ENCODE data around the gene ZNG1A. TPM values are rescaled to one million over a fixed set of nuclear protein-coding genes. Genes with fewer than 3 reads are reported as not detected.
"Not testable (repeated sequence)": the region's sequence is repeated elsewhere in the genome, so short reads cannot be mapped to it uniquely, and the experiment has no call there.

The ZNG1A gene
- total RNA-seq, 1 experiment from 2014 or later: 69.1 TPM

DNA sequence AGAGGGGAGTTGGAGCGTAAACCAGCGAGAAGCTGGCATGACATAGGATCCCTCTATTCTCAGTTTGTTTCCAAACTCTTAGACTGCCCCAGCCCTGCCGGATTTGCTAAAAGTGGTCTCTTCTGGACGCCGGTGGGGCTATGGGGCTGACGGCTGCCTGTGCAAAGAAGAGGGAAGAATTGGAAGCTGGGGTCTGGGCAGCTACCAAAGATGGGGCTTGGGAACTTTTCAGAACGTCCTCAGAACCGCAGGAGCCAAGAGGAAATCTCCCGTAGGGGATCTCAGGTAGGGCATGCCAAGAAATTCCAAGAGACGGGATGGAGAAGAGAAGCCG lies 63.8 kb downstream of the ZNG1A start:
- CTCF ChIA-PET; H3K9me2 ChIP-seq (replicated peaks; ENCODE audit: low read length); DNase-seq; ATAC-seq; H3K9me3 ChIP-seq (ENCODE audit: low read length); H3K36me3 ChIP-seq (ENCODE audit: low read depth, low read length); BruUV-seq (replicated peaks); H3K79me2 ChIP-seq (ENCODE audit: low read length); H3K27me3 ChIP-seq (ENCODE audit: low read length); H3K4me3 ChIP-seq (ENCODE audit: low read length); H2AFZ ChIP-seq (ENCODE audit: low read length); H4K20me1 ChIP-seq (ENCODE audit: low read length); POLR2A ChIA-PET (ENCODE audit: unreplicated experiment); H3K9ac ChIP-seq (ENCODE audit: low read length); H3K27ac ChIP-seq (ENCODE audit: low read length); H3K4me1 ChIP-seq (ENCODE audit: insufficient read depth, low read length); intact Hi-C loops (cut with micrococcal nuclease); H3K4me2 ChIP-seq (ENCODE audit: low read length); H3F3A ChIP-seq (ENCODE audit: low read length, unreplicated experiment): not testable (repeated sequence)

DNA sequence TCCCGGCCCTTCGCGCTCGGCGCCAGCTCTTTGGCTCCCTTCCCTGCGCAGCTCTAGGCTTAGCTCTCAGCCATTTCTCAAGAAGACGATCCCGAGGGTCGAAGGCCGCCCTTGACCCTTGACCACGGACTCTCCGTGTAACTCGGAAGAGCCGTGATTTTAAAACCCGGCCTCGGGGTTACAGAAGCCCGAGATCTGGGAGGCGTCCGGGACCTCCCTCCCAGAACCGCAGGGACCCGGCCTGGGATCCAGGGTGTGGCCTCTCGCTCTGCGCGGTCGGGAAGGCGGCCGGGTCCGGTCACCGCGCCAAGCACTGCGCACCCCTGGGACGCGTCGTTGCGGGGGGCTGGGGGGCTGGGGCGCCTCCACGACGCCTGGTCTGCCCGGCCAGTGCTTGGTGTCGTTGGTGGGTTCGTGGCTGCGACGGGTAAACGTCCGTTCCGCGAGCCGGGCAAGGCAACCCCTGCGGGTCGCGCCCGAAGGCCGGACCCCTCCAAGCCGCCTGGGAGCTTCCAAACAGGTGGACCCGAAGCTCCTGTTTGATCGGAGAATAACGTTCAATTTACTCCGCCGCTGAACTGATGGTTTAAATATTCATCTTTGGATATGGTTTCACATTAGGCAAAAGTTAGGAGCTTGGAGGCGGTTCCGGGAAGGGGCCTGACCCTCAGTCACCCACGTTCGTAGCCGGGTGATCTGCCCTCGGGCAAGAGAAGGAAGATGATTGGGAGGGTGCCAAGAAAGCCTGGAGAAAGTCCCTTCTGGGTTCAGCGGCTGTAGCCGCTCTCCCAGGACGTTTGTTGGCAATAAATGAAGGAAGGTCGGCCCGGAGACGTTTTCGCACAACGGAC lies 64.4 kb downstream of the ZNG1A start:
- H3K4me2 ChIP-seq (ENCODE audit: low read length); H3K9me2 ChIP-seq (replicated peaks; ENCODE audit: low read length); H3K4me1 ChIP-seq (ENCODE audit: insufficient read depth, low read length); H3K27me3 ChIP-seq (ENCODE audit: low read length); H3K4me3 ChIP-seq (ENCODE audit: low read length); H3K36me3 ChIP-seq (ENCODE audit: low read depth, low read length); CTCF ChIA-PET; POLR2A ChIA-PET (ENCODE audit: unreplicated experiment); intact Hi-C loops (cut with micrococcal nuclease); BruUV-seq (replicated peaks); DNase-seq; H3K9ac ChIP-seq (ENCODE audit: low read length); H3K79me2 ChIP-seq (ENCODE audit: low read length); H3K9me3 ChIP-seq (ENCODE audit: low read length); H4K20me1 ChIP-seq (ENCODE audit: low read length); H3F3A ChIP-seq (ENCODE audit: low read length, unreplicated experiment); H3K27ac ChIP-seq (ENCODE audit: low read length); H2AFZ ChIP-seq (ENCODE audit: low read length): not testable (repeated sequence)
- ATAC-seq: peak; percentile 56

DNA sequence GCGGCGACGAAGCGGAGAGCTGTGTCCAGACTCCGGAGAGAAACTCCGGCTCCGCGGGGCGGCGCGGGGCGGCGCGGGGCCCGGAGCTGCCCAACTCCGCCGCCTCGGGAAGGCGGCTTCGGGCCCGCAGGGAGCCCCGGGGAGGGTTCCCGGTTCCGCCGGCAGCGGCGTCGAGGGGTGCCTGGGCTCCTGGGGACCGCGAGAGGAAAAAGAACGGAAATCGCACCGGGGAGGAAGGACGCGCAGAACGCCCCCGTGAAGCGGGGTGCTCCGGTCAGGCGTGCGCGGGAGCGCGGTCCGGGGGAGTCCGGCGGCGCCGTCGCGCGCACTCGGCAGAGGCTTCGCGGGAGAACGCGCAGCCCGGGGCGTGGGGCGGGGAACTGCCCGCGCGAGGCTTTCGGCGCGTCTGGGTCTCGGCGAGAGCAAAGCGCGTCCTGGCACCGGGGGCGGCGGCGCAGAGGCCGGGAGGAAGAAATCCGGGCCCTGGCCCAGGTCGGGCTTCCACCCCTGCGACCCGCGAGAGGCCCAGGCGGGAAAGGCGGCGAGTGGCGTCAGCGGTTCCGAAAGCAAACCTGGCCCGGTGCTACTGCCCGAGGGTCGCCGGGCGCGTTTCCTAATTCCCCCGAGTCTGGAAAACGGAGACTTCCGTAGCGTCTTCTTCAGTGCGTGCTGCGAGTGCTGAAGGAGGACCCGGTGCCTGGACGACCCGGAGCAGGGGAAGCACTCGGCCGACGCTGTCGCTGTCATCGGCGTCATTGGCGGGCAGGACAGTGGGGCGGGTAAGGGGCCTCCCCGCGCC lies 65.2 kb downstream of the ZNG1A start:
- intact Hi-C loops (cut with micrococcal nuclease); H3K36me3 ChIP-seq (ENCODE audit: low read depth, low read length); H3K9me3 ChIP-seq (ENCODE audit: low read length); H2AFZ ChIP-seq (ENCODE audit: low read length); H3K4me1 ChIP-seq (ENCODE audit: insufficient read depth, low read length); H3K79me2 ChIP-seq (ENCODE audit: low read length); H3K27me3 ChIP-seq (ENCODE audit: low read length); POLR2A ChIA-PET (ENCODE audit: unreplicated experiment); H3K9me2 ChIP-seq (replicated peaks; ENCODE audit: low read length); H3K4me3 ChIP-seq (ENCODE audit: low read length); DNase-seq; BruUV-seq (replicated peaks); H3F3A ChIP-seq (ENCODE audit: low read length, unreplicated experiment); H3K27ac ChIP-seq (ENCODE audit: low read length); H3K4me2 ChIP-seq (ENCODE audit: low read length); H4K20me1 ChIP-seq (ENCODE audit: low read length); H3K9ac ChIP-seq (ENCODE audit: low read length); CTCF ChIA-PET: not testable (repeated sequence)
- ATAC-seq: peak; percentile 42; the same call in 1 of the 2 replicates

DNA sequence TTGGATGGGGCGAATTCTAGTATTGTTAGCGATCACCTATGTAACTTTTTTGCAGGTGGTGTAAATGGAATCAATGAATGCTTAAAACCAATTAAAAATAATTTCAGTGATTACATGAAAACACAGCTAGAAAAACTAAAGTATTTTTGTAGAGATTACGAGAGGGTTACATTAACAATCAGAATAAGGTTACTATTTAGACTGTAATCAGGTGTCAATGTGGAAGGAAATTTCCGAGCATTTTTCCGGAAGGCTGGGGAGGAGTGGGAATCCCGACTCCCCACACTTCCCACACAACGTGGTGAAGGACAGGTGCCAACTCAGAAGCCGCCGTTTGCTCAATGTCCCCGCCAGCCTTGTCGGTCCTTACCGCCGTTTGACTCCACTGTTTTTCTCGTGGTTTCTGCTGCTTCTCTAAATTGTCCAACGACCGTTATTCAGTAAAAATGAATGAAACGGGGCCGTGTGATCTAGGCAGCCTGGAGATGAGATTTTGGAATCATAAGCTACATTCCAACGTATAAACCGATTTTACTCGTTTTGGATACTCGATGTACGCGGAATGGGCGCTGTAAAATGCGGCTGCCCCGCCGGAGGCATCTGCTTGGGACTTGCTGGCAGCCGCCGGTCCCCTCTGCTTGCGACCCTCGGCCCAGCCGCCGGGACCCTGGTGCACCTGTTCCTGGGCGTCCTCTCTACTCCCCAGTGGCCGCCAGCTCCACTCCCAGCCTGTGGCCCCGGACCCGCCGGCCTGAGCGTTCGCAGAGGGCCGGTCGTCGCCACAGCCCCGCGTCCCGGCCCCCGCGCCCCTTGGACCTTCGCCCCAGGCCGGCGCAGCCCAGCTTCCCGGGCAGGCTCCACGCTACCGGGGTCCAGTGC lies 66.0 kb downstream of the ZNG1A start:
- H3K36me3 ChIP-seq (ENCODE audit: low read depth, low read length); H2AFZ ChIP-seq (ENCODE audit: low read length); DNase-seq; H3K9ac ChIP-seq (ENCODE audit: low read length); H4K20me1 ChIP-seq (ENCODE audit: low read length); H3K4me2 ChIP-seq (ENCODE audit: low read length); H3K9me3 ChIP-seq (ENCODE audit: low read length); H3K4me1 ChIP-seq (ENCODE audit: insufficient read depth, low read length); H3K27ac ChIP-seq (ENCODE audit: low read length); intact Hi-C loops (cut with micrococcal nuclease); POLR2A ChIA-PET (ENCODE audit: unreplicated experiment); H3K79me2 ChIP-seq (ENCODE audit: low read length); H3K4me3 ChIP-seq (ENCODE audit: low read length); ATAC-seq; BruUV-seq (replicated peaks); H3K27me3 ChIP-seq (ENCODE audit: low read length); CTCF ChIA-PET; H3F3A ChIP-seq (ENCODE audit: low read length, unreplicated experiment); H3K9me2 ChIP-seq (replicated peaks; ENCODE audit: low read length): not testable (repeated sequence)

DNA sequence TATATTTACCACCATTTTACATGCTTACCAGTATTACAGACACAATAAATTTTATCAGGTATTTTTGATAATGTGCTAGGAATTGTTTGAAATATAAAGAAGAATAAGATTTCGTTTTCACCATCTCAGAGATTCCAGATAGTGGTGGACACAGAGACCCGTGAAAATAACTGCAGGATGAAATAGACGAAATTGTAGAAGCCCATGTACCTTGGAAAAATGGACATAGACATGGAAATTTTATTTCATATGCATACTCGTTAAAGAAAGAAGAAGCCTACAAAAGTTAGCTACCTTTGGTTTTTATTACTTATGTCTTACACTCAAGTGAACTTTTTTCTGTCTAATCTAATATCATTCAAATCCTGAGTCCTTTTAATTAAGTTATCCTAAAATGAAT lies 68.2 kb downstream of the ZNG1A start:
- H3K79me2 ChIP-seq (ENCODE audit: low read length); ATAC-seq; H3K36me3 ChIP-seq (ENCODE audit: low read depth, low read length); H3K9ac ChIP-seq (ENCODE audit: low read length); POLR2A ChIA-PET (ENCODE audit: unreplicated experiment); intact Hi-C loops (cut with micrococcal nuclease); H3K4me1 ChIP-seq (ENCODE audit: insufficient read depth, low read length); H4K20me1 ChIP-seq (ENCODE audit: low read length); H3K4me2 ChIP-seq (ENCODE audit: low read length); H3K4me3 ChIP-seq (ENCODE audit: low read length); DNase-seq; H3F3A ChIP-seq (ENCODE audit: low read length, unreplicated experiment); BruUV-seq (replicated peaks); H3K27me3 ChIP-seq (ENCODE audit: low read length); H3K9me3 ChIP-seq (ENCODE audit: low read length); H3K9me2 ChIP-seq (replicated peaks; ENCODE audit: low read length); H3K27ac ChIP-seq (ENCODE audit: low read length); H2AFZ ChIP-seq (ENCODE audit: low read length); CTCF ChIA-PET: not testable (repeated sequence)

DNA sequence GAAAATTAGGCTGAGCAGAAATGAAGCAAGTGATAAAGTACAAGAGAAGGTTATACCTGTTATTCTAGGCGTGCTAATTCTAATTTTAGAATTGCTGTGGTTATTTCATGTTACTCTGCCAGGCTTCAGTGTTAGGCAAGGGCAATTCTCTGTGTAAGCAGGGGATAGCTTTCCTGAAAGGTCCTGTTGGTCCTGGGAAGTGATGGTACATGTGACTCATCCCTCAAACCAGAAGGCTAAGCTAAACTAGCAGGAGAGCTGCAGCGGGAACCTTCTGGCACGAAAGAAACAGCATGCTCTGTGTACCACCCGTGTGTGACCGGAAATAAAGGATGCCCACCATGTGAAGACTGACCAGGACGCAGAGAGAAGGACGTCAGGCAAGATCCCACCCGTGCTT lies 69.3 kb downstream of the ZNG1A start:
- H3K9ac ChIP-seq (ENCODE audit: low read length); H3F3A ChIP-seq (ENCODE audit: low read length, unreplicated experiment); H3K79me2 ChIP-seq (ENCODE audit: low read length); H3K36me3 ChIP-seq (ENCODE audit: low read depth, low read length); H3K4me1 ChIP-seq (ENCODE audit: insufficient read depth, low read length); H2AFZ ChIP-seq (ENCODE audit: low read length); H3K9me2 ChIP-seq (replicated peaks; ENCODE audit: low read length); CTCF ChIA-PET; BruUV-seq (replicated peaks); H3K9me3 ChIP-seq (ENCODE audit: low read length); H3K4me2 ChIP-seq (ENCODE audit: low read length); H3K4me3 ChIP-seq (ENCODE audit: low read length); H3K27me3 ChIP-seq (ENCODE audit: low read length); H3K27ac ChIP-seq (ENCODE audit: low read length); H4K20me1 ChIP-seq (ENCODE audit: low read length); intact Hi-C loops (cut with micrococcal nuclease): not testable (repeated sequence)
- DNase-seq: peak; percentile 2
- ATAC-seq: peak; percentile 64
- POLR2A ChIA-PET (ENCODE audit: unreplicated experiment): interaction anchor here (0.5 kb wide), 1 partner anchor 1227 kb away, joined by 4 read pairs; no protein-coding TSS in a partner anchor
